K562 (cell line): ENCODE results near the gene FAM83F. TPM values are rescaled to one million over a fixed set of nuclear protein-coding genes. Genes with fewer than 3 reads are reported as not detected.

Experiments
- ATAC-seq: fragments of 200-7000 bp; cut with Tn5 transposase; 3 replicates; pipeline ENCODE4 v1.9.1; 2020; ENCODE audit warnings: moderate library complexity
- BruUV-seq: library from RNA; stranded (reverse); fragments of 400-500 nt; replicated peaks from 2 replicates; lab custom pipeline; 2021; lab: Mats Ljungman, UMichigan
- CTCF ChIA-PET: fragments of 300-600 bp; formaldehyde crosslinking; extraction: SDS; loops from one replicate; lab custom pipeline; 2021; ENCODE audit warnings: low intra/inter-chr PET ratio; lab: Yijun Ruan, JAX
- POLR2A ChIA-PET: fragments of 300-600, 350-650 bp; sonication (Branson Sonifier 250); formaldehyde crosslinking; extraction: SDS; loops from one replicate; lab custom pipeline; 2021; ENCODE audit warnings: antibody characterized with exemption, inconsistent platforms; lab: Yijun Ruan, JAX
- DNase-seq, 4 experiments: peaks; one replicate each; pipeline versions ENCODE4 v3.0.0 to v3.0.0-alpha.2; 2011 to 2018; ENCODE audit warnings: low spot score in 3 of 4, mixed read lengths in 3 of 4; ENCODE audit errors: extremely low read depth in 1 of 4
- FAIRE-seq: peaks from 2 replicates; lab custom pipeline; 2011; peaks lifted over from hg19 to GRCh38; lab: Jason Lieb, UNC
- H2AFZ ChIP-seq: 2 replicates; pipeline ENCODE4 v1.6.0; 2011; ENCODE audit warnings: low read depth, low read length, control low read depth, inconsistent platforms
- H3K27ac ChIP-seq: fragments of 200-600 bp; 3 replicates; pipeline ENCODE4 v1.8.0; 2011; ENCODE audit warnings: low read depth, mild to moderate bottlenecking, control low read depth, inconsistent platforms, low read length, moderate library complexity, mixed read lengths; ENCODE audit errors: extremely low read depth
- H3K27me3 ChIP-seq, 2 experiments: fragments of 300-600 bp in 1 of 2; 2 replicates in 1 of 2; 3 replicates in 1 of 2; pipeline versions ENCODE4 v1.6.0 to v1.8.0; 2011; ENCODE audit warnings: inconsistent platforms in 2 of 2, low read length in 2 of 2, mild to moderate bottlenecking in 1 of 2, mixed read lengths in 1 of 2, moderate library complexity in 1 of 2; ENCODE audit not compliant: control insufficient read depth in 2 of 2, insufficient read depth in 2 of 2
- H3K36me3 ChIP-seq: fragments of 300-600 bp; 3 replicates; pipeline ENCODE4 v1.8.0; 2011; ENCODE audit warnings: mild to moderate bottlenecking, low read length, inconsistent platforms; ENCODE audit not compliant: control insufficient read depth, insufficient read depth
- H3K4me1 ChIP-seq, 2 experiments: fragments of 200-600 bp in 1 of 2; replicated peaks in 1 of 2; 2 replicates in 1 of 2; 3 replicates in 1 of 2; pipeline versions ENCODE4 v1.5.1 to v1.8.0; 2011; ENCODE audit warnings: inconsistent platforms in 2 of 2, low read length in 2 of 2, mild to moderate bottlenecking in 1 of 2, mixed read lengths in 1 of 2, moderate library complexity in 1 of 2; ENCODE audit not compliant: control insufficient read depth in 2 of 2, insufficient read depth in 2 of 2
- H3K4me2 ChIP-seq: 2 replicates; pipeline ENCODE4 v1.6.1; 2011; ENCODE audit warnings: low read length, control low read depth, inconsistent platforms, mixed read lengths; ENCODE audit not compliant: insufficient read depth
- H3K4me3 ChIP-seq: fragments of 200-600 bp; sonication (generic), shearing (Covaris generic); 2 replicates; pipeline ENCODE4 v1.5.1; 2016; ENCODE audit warnings: control low read depth, inconsistent platforms
- H3K79me2 ChIP-seq: fragments of 200-600 bp; 3 replicates; pipeline ENCODE4 v1.8.0; 2011; ENCODE audit warnings: low read length, inconsistent platforms; ENCODE audit not compliant: control insufficient read depth, insufficient read depth
- H3K9ac ChIP-seq, 2 experiments: 2 replicates each; pipeline versions ENCODE4 v1.6.0 to v1.6.1; 2011; ENCODE audit warnings: low read depth in 2 of 2, low read length in 2 of 2, control low read depth in 1 of 2, inconsistent platforms in 1 of 2, mild to moderate bottlenecking in 1 of 2, mixed read lengths in 1 of 2; ENCODE audit not compliant: insufficient read depth in 1 of 2
- H3K9me1 ChIP-seq: one replicate; pipeline ENCODE4 v1.6.0; 2011; ENCODE audit warnings: inconsistent platforms, mild to moderate bottlenecking, low read length, moderate library complexity; ENCODE audit not compliant: control insufficient read depth, insufficient read depth
- H3K9me3 ChIP-seq: replicated peaks from 2 replicates; pipeline ENCODE4 v1.5.1; 2011; ENCODE audit warnings: low read depth, low read length, inconsistent platforms; ENCODE audit not compliant: control insufficient read depth, insufficient read depth
- H4K20me1 ChIP-seq: replicated peaks from 2 replicates; pipeline ENCODE4 v1.6.1; 2011; ENCODE audit warnings: low read length, inconsistent platforms, mixed read lengths; ENCODE audit not compliant: control insufficient read depth, insufficient read depth
- ARID4B ChIP-seq: sonication (generic); formaldehyde crosslinking; IDR thresholded peaks from 2 replicates; pipeline ENCODE4 v1.8.0; 2022; ENCODE audit warnings: mild to moderate bottlenecking, missing genetic modification reagents
- POLR3A ChIP-seq: IDR thresholded peaks from 2 replicates; pipeline ENCODE4 v1.6.1; 2011; ENCODE audit warnings: borderline replicate concordance, mild to moderate bottlenecking, moderate library complexity; ENCODE audit not compliant: insufficient read length, insufficient read depth; ENCODE audit errors: extremely low read depth
- WGBS: fragments of 100-300 bp; shearing (Covaris generic); methylation state at CpG from one replicate; pipeline ENCODE4 v1.1.6; 2016; ENCODE audit warnings: low coverage, mixed read lengths; ENCODE audit not compliant: insufficient coverage; ENCODE audit errors: missing lambda C conversion rate; 5-methylcytosine and 5-hydroxymethylcytosine counted together
- in situ Hi-C: fragments of 300-500 bp; cut with MboI; formaldehyde crosslinking; loops from 4 replicates; pipeline ENCODE4 v1.15.0; 2018; ENCODE audit warnings: inconsistent platforms, mixed read lengths
- intact Hi-C: fragments of 100-400 bp; cut with micrococcal nuclease; formaldehyde crosslinking; loops from 2 replicates; pipeline ENCODE4 v1.14.2; 2022
- polyA plus RNA-seq, 8 experiments: library from polyadenylated mRNA; depleted of rRNA in 4 of 8; stranded (reverse) in 5 of 8; unstranded in 3 of 8; fragments of >200 nt; fragmentation: Nextera tagmentation in 2 of 8; fragmentation: Illumina TruSeq in 1 of 8; extraction: Ambion mirVana in 2 of 8; extraction: Trizol in 1 of 8; gene quantifications; 2 replicates each; pipeline versions ENCODE4 v1.2.1 to v1.2.3, GENCODE V29; 2011 to 2014; ENCODE audit warnings: inconsistent platforms in 1 of 8, missing spikeins in 1 of 8
- total RNA-seq, 7 experiments: library from RNA; depleted of rRNA in 6 of 7; stranded (reverse); fragments of >200 nt in 6 of 7; fragmentation: Illumina TruSeq in 2 of 7; extraction: Trizol in 2 of 7; gene quantifications; 2 replicates each; pipeline versions ENCODE4 v1.2.1 to v1.2.3, GENCODE V29; 2011 to 2021; ENCODE audit warnings: low replicate concordance in 1 of 7

FAM83F gene
- total and polyA plus RNA-seq, 9 of the 15 experiments (the other 6 are each of a cell fraction or from before 2014, with no cell fraction given) = under 0.01 to 0.13 (median 0.04) TPM; not detected in 1

GRCh38 chr22:40022536-40023240 lies 27.9 kb downstream of the FAM83F start:
- H3K9ac ChIP-seq = no peak overlapping the region
- no TSS peak for BruUV-seq
- TF ChIP-seq ARID4B (CRISPR knock-in tag) (no peak), POLR3A (no peak)
- TF ChIP-seq, all 486 proteins: peak for 0
- H3K4me1 ChIP-seq = peaks cover 4 to 15% of the 10 kb centered on the region in 2 experiments; a peak in 4 of 5 replicates
- H3K27me3 ChIP-seq = no peaks in the 10 kb centered on the region
- no peak overlapping the region for H3K27ac ChIP-seq
- ATAC-seq (no peak), FAIRE-seq (no peak), DNase-seq (no peak)
- no peaks in the 10 kb centered on the region for H4K20me1 ChIP-seq
- intact Hi-C loops = loop anchor here (5.0 kb wide), 1 partner anchor 465 kb away; no protein-coding TSS in a partner anchor
- in situ Hi-C loops = no loop called here
- H3K9me3 ChIP-seq = no peaks in the 10 kb centered on the region
- ChIA-PET POLR2A (interaction anchor here (0.8 to 1.0 kb wide), 3 partner anchors 48 to 498 kb away, joined by 3 read pairs; no protein-coding TSS in a partner anchor), CTCF (interaction anchor here (0.6 to 0.9 kb wide), 2 partner anchors 471 to 487 kb away, joined by 3 read pairs; no protein-coding TSS in a partner anchor)
- no peak overlapping the region for H3K4me3 ChIP-seq
- no peaks in the 10 kb centered on the region for H3K79me2 ChIP-seq
- H2AFZ ChIP-seq = no peak overlapping the region
- H3K36me3 ChIP-seq = no peaks in the 10 kb centered on the region; the same call in 2 of the 3 replicates
- no peak overlapping the region for H3K4me2 ChIP-seq
- no peaks in the 10 kb centered on the region for H3K9me1 ChIP-seq
- WGBS = 43% methylated on average over 4 of the region's 11 CpGs
